Measurements from ENCODE around the gene AGBL4.

AGBL4 gene

DNA sequence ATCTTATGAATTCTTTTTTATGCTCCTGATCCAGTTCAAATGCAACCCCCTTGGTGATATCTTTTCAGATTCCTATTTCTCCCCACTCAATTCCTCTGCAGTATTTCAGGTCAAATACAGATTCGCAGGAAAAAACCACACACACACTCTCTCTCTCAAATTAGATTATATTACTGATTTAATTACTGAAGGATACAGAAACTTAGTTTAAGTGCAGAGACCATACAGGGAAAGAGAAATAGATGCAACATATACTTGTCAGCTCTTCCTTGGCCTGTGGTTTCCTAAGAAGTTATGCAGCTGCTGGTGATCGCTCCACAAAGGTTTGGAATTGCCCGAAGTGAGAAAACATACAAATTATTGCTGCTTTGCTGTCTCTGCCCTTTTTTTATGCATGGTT is 400.9 kb downstream of the AGBL4 start:
- TF ChIP-seq, protein P1, sequence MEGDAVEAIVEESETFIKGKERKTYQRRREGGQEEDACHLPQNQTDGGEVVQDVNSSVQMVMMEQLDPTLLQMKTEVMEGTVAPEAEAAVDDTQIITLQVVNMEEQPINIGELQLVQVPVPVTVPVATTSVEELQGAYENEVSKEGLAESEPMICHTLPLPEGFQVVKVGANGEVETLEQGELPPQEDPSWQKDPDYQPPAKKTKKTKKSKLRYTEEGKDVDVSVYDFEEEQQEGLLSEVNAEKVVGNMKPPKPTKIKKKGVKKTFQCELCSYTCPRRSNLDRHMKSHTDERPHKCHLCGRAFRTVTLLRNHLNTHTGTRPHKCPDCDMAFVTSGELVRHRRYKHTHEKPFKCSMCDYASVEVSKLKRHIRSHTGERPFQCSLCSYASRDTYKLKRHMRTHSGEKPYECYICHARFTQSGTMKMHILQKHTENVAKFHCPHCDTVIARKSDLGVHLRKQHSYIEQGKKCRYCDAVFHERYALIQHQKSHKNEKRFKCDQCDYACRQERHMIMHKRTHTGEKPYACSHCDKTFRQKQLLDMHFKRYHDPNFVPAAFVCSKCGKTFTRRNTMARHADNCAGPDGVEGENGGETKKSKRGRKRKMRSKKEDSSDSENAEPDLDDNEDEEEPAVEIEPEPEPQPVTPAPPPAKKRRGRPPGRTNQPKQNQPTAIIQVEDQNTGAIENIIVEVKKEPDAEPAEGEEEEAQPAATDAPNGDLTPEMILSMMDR (IDR thresholded peaks at IDR 0.05; ENCODE audit: extremely low read depth, missing control alignments) = no peak
- no peak for DNase-seq (ENCODE audit: low spot score)

DNA sequence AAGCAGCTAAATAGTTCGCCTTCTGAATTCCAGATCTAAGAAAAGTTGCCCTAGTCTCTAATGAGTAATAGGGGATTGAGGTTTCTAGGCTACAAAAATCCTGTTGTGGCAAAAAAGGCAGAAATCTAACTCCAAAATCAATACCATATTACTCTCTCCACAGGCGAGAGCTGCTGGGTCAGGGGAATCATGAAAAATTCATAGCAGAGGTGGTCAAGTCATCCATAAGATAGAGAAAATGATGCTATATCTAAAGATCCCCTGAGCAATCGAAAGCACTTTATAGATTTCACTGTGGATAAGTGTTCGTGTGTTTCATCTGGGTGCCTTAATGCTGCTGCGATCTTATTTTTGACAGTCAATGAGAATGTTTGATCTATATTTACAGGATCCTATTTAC is 417.7 kb downstream of the AGBL4 start:
- DNase-seq (ENCODE audit: low spot score) = no peak
- TF ChIP-seq, protein P1 (IDR thresholded peaks at IDR 0.05; ENCODE audit: extremely low read depth, missing control alignments) = no peak

DNA sequence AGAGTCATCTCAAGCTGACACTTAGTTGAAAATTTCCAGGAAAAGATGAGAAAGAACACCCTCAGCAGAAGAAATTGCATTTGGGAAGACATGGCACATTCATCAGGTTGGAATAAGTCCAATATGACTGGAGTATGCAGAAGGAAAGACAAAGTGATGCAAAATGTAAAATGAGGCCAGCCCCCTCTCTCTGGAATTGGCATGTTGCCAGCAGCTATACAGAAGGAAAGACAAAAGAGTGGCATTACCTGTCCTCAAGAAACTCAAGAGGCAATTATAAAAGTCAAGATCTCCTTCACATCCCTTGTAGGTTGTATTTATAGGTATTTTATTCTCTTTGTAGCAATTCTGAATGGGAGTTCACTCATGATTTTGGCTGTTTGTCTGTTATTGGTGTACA is 426.3 kb downstream of the AGBL4 start:
- no peak for DNase-seq (ENCODE audit: low spot score)

DNA sequence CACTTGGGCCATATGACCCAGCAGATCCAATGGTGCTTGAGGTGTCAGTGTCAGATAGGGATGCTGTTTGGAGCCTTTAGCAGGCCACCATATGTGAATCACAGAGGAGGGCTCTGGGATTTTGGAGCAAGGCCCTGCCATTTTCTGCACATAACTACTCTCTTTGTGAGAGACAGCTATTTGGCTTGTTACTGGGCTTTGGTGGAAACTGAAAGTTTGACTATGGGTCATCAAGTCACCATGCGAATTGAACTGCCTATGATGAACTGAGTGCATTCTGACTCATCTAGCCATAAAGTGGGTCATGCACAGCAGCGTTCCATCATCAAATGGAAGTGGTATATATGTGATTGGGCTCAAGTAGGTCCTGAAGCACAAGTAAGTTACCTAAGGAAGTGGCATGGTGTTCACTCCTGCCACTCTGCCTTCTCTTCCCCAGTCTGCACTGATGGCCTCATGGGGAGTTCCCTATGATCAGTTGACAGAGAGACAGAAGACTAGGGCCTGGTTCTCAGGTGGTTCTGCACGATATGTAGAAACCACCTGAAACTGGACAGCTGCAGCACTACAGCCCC is 447.3 kb downstream of the AGBL4 start:
- DNase-seq (ENCODE audit: low spot score) = no peak

More for the DNA sequence above, 426.3 kb downstream of the AGBL4 start:
- TF ChIP-seq, protein P1 (IDR thresholded peaks at IDR 0.05; ENCODE audit: extremely low read depth, missing control alignments) = no peak

DNA sequence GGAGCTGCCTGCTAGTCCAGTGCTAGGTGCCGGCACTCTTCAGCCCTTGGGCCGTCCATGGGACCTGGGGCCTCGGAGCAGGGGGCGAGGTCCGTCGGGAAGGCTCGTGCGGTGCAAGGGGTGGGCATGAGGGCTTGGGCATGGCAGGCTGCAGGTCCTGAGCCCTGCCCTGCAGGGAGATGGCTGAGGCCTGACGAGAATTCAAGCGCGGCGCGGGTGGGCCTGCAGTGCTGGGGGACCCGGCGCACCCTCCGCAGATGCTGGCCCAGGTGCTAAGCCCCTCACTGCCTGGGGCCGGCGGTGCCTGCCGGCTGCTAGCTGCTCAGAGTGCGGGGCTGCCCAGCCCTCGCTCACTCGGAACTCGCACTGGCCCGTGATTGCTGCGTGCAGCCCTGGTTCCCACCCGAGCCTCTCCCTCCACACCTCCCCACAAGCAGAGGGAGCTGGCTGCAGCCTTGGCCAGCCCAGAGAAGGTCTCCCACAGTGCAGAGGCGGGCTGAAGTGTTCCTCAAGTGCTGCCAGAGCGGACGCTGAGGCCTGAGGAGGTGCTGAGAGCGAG is 467.0 kb downstream of the AGBL4 start:
- TF ChIP-seq, protein P1 (IDR thresholded peaks at IDR 0.05; ENCODE audit: extremely low read depth, missing control alignments) = no peak
- no peak for DNase-seq (ENCODE audit: low spot score)

More for the DNA sequence above, 447.3 kb downstream of the AGBL4 start:
- TF ChIP-seq, protein P1 (IDR thresholded peaks at IDR 0.05; ENCODE audit: extremely low read depth, missing control alignments) = no peak

DNA sequence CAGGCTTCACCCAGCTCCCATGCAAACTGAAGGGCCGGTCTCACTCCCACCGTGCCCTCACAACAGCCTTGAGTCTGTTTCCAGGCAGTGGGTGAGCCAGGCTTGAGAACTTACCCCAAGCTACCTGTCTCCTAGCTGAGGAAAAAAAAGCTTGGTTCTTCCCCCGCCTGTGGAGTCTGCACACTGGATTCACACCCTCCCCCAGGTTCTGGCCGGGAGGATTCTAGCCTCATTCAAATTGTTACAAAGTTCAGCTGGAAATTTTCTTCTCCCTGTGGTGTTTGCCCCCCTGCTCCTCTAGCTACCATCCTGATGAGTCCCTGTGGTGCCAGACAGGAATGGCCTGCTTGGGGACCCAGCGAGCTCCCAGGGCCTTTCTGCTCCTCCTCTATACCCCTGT is 471.7 kb downstream of the AGBL4 start:
- no peak for DNase-seq (ENCODE audit: low spot score)
- TF ChIP-seq, protein P1 (IDR thresholded peaks at IDR 0.05; ENCODE audit: extremely low read depth, missing control alignments) = no peak

DNA sequence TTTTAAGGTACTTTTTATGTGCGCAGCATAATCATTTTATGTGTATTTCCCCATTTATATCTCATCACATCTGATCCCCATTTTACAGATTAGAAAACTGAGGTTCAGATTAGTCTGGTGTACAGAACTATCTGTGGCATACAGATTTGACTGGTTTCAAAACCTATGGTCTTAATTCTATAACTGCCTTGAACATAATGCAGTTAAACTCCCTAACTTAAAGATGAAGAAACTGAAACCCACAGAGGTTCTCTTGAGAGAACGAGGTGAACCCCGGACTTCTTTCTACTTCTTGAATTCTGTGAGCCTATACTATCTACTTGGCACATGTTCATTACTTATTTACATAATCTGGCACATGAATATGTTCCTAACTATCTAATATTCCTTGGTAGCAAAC is 479.1 kb downstream of the AGBL4 start:
- TF ChIP-seq, protein P1 (IDR thresholded peaks at IDR 0.05; ENCODE audit: extremely low read depth, missing control alignments) = no peak
- no peak for DNase-seq (ENCODE audit: low spot score)

Measured in GM20000 (cell line).